Lower leg skin (tissue), 4 donors: Measurements from ENCODE around the gene AVPR2. TPM values are rescaled to one million over a fixed set of nuclear protein-coding genes. Genes with fewer than 3 reads are reported as not detected.

ENCODE experiments used
- DNase-seq, 2 donors: peaks; one replicate each; pipeline ENCODE4 v3.0.0-alpha.2; 2019; ENCODE audit warnings: low spot score in 2 of 2
- H3K4me3 ChIP-seq: fragments of 200-600 bp; sonication (generic); 2 replicates; pipeline ENCODE4 v1.5.1; 2017; ENCODE audit warnings: mild to moderate bottlenecking, low read depth; ENCODE audit not compliant: poor library complexity, severe bottlenecking
- POLR2A ChIP-seq, 2 donors: fragments of 450-650 bp; IDR thresholded peaks; one replicate each; pipeline ENCODE4 v1.6.1; 2016 to 2017; ENCODE audit warnings: antibody characterized with exemption in 2 of 2, mild to moderate bottlenecking in 1 of 2, moderate library complexity in 1 of 2
- WGBS, 2 donors: methylation state at CpG; one replicate each; pipeline ENCODE4 v1.1.5; 2018; 5-methylcytosine and 5-hydroxymethylcytosine counted together
- intact Hi-C: fragments of 100-400 bp; cut with DNase I; formaldehyde crosslinking; loops from one replicate; pipeline ENCODE4 v1.15.0; 2023; ENCODE audit warnings: low total_unique reads
- total RNA-seq, 4 donors: library from RNA; depleted of rRNA; stranded (reverse); fragments of >200 nt; gene quantifications; one replicate each; pipeline ENCODE4 v1.1.0, GENCODE V29; 2016
- TF ChIP-seq, protein P1 (sequence below), 3 donors: fragments of 450-650 bp; IDR thresholded peaks; one replicate each; pipeline ENCODE4 v1.5.1; 2016; ENCODE audit warnings: antibody characterized with exemption in 3 of 3, mild to moderate bottlenecking in 3 of 3, moderate library complexity in 2 of 3

Gene AVPR2
- total RNA-seq, 4 donors from 2014 or later: 0.53 to 2.6 (median 0.98) TPM

DNA sequence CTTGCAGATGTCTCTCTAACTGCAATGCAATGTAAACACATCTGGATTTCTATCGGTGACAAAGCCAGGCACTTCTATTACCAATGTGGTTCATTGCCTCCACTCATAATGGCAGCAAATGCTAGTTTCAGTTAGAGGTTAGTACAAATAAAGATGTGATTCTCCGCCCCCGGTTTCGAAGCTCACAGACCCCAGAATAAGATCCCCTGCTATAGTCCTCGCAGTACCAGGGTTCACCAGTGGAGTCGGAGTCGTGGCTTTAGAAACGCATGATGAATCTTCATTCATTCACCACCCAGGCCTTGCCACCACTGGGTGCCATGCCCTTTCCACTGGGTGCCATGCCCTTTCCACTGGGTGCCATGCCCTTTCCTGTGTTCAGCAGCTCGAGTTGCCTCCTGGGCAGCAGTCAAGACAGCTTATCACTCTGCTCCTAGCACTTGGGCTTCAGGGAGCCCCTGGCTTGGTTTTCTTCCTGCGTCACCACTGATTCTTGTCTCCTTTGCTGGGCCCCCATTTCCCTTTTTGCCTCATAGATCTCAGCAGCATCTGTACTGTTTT lies 33.8 kb downstream of the AVPR2 start:
- H3K4me3 ChIP-seq: no peak overlapping the region
- TF ChIP-seq, protein P1, sequence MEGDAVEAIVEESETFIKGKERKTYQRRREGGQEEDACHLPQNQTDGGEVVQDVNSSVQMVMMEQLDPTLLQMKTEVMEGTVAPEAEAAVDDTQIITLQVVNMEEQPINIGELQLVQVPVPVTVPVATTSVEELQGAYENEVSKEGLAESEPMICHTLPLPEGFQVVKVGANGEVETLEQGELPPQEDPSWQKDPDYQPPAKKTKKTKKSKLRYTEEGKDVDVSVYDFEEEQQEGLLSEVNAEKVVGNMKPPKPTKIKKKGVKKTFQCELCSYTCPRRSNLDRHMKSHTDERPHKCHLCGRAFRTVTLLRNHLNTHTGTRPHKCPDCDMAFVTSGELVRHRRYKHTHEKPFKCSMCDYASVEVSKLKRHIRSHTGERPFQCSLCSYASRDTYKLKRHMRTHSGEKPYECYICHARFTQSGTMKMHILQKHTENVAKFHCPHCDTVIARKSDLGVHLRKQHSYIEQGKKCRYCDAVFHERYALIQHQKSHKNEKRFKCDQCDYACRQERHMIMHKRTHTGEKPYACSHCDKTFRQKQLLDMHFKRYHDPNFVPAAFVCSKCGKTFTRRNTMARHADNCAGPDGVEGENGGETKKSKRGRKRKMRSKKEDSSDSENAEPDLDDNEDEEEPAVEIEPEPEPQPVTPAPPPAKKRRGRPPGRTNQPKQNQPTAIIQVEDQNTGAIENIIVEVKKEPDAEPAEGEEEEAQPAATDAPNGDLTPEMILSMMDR (IDR thresholded peaks at IDR 0.05): no peak
- no peak for TF ChIP-seq POLR2A (IDR thresholded peaks at IDR 0.05)
- WGBS, 2 donors: 85 to 87% methylated on average over 10 of the region's 10 CpGs
- intact Hi-C loops: no loop called here
- no peak for DNase-seq

DNA sequence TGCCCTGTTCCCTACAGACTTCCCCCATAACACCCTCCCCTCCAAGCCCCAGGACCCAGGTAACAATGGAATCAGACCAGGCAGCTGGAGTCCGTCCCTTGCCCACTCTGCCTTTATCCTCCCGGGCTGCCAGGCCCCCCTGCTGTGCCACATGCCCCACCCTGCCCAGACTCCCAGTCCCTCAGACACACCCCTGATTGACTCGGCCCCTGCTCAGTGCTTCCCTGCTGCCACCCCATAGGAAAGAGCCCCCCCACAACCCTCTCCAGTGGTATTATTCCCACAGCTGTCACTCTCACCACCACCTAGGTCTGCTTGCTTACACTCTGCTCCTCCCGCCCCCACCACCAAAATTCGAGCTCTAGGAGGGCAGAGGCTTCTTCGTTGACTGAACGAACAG lies 35.1 kb downstream of the AVPR2 start:
- DNase-seq: no peak
- TF ChIP-seq POLR2A (IDR thresholded peaks at IDR 0.05): no peak
- TF ChIP-seq, protein P1 (IDR thresholded peaks at IDR 0.05): no peak
- intact Hi-C loops: no loop called here
- H3K4me3 ChIP-seq: no peak overlapping the region
- 59 to 72% methylated on average over 6 to 7 of the region's 7 CpGs for WGBS, 2 donors

DNA sequence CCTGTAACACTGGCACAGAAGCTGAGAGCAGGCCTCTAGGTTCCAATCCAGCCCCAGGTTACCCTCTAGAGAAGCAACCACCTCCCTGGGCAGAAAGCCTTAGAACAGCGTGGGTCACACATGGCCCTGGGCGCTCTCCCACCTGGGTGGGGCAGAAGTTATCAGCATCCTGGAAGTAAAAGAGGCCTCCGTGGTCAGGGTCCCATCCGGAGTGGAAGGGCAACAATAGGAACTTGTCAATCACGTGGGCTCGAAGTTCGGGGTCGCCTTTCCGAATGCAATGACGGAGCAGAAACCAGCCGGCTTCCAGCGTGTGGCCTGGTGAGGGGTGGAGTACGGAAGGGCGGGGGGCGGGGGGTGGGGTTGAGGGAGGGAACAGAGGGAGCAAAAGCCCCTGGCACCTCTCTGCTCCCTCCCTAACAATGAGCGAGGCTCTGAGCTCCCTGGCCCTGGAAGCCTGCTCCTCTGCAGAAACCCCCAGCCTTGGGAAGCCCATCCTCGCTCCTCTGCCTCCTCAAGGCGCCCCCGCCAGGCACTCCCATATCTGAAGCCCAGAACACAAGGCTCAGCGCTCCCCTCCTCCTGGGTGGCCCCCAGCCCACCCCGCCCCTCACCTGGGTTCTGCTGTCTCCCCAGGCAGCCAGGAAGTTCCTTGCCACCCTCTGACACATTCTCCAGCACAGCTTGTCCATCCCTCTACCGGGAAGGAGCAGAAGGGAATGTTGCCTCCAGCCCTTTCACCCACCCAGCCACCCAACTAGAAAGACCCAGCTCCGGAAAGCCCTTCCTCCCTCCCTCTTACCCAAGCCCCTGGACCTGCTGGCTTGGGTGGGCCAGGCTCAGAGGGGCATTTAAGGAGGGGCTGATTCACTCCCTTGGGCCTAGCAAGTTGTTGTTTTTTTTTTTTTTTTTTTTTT lies 37.1 kb downstream of the AVPR2 start:
- intact Hi-C loops: no loop called here
- TF ChIP-seq POLR2A (IDR thresholded peaks at IDR 0.05): no peak
- TF ChIP-seq, protein P1 (IDR thresholded peaks at IDR 0.05): no peak
- 52 to 63% methylated on average over 12 to 23 of the region's 23 CpGs for WGBS, 2 donors

DNA sequence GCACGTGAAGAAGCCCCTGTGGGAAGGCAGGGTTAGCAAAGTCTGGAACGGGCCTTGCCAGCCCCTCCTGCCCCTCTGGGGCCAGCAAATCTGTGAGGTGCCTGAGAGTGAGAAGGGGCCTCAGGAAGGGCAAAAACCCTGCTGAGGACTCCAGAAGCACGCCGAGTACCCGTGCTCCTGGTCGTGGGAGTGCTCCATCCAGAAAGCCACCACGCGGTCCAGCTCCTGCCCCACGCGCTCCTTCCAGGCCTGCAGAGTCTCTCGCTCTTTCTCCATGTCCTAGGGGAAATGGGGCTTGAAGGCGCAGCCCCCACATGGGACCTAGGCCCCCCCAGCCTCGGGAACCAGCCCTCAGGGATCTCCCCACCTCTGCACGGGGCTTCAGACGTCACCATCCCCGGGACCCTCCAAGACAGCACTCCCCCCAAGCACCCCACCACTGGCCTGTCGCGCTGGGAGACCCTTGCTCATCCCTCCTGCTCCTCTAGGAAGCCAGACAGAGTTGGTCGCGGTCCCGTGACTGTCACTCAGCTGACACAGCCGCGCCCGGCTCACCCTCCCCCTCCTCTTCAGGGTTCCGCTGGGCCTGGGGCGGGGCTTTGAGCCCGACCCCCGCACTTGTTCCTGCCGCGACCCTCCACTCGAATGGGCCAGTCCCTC lies 39.8 kb downstream of the AVPR2 start, which contains the start of gene RENBP:
RENBP (minus strand) TSS at position 504 of the 660 bp plus-strand sequence; CDS start at position 471, 33 bp downstream.
- H3K4me3 ChIP-seq: peak within 1 kb of the TSS; percentile 12
- DNase-seq: peak; percentile 39 to 94
- intact Hi-C loops: no loop called here
- TF ChIP-seq POLR2A (IDR thresholded peaks at IDR 0.05): no peak
- TF ChIP-seq, protein P1 (IDR thresholded peaks at IDR 0.05): no peak
- 52 to 55% methylated on average over 2 to 19 of the region's 31 CpGs for WGBS, 2 donors

More for the DNA sequence above, 37.1 kb downstream of the AVPR2 start:
- no peak overlapping the region for H3K4me3 ChIP-seq
- DNase-seq: no peak

DNA sequence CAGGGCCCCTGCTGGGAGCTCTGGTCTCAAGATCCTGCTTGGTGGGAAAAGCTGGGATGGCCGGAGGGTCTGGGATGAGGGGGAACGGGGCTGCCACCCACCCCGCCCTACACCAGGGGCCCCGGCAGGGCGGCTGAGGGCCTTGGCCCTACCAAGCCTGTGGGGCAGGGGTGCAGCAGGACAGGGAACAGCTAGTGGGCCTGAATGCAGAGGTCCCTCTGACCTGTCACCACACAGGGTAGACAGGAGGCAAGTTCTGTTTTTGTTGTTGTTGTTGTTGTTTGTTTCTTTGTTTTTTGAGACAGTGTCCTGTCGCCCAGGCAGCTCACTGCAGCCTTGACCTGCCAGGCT lies 40.3 kb downstream of the AVPR2 start:
- no peak for TF ChIP-seq POLR2A (IDR thresholded peaks at IDR 0.05)
- TF ChIP-seq, protein P1 (IDR thresholded peaks at IDR 0.05): no peak
- 65 to 71% methylated on average over 1 to 5 of the region's 6 CpGs for WGBS, 2 donors
- no peak for DNase-seq
- intact Hi-C loops: no loop called here
- H3K4me3 ChIP-seq: no peak overlapping the region
